Measurements from ENCODE around the gene PARP6.

- TF ChIP-seq POLR2A (IDR thresholded peaks at IDR 0.05; ENCODE audit: low read depth, low read length) (no peak), TAF1 (IDR thresholded peaks at IDR 0.05; ENCODE audit: low read depth, low read length) (no peak)
These were observed 33.8 kb downstream of the PARP6 start for GRCh38 chr15:72238586-72238985.
